Measurements from ENCODE around the gene AP1AR. TPM values are rescaled to one million over a fixed set of nuclear protein-coding genes. Genes with fewer than 3 reads are reported as not detected.
A peak's percentile ranks its signal among the peaks of the same experiment; 100 is the strongest.

AP1AR gene
- total RNA-seq, 1 donor from 2014 or later, result 17.4 TPM

DNA sequence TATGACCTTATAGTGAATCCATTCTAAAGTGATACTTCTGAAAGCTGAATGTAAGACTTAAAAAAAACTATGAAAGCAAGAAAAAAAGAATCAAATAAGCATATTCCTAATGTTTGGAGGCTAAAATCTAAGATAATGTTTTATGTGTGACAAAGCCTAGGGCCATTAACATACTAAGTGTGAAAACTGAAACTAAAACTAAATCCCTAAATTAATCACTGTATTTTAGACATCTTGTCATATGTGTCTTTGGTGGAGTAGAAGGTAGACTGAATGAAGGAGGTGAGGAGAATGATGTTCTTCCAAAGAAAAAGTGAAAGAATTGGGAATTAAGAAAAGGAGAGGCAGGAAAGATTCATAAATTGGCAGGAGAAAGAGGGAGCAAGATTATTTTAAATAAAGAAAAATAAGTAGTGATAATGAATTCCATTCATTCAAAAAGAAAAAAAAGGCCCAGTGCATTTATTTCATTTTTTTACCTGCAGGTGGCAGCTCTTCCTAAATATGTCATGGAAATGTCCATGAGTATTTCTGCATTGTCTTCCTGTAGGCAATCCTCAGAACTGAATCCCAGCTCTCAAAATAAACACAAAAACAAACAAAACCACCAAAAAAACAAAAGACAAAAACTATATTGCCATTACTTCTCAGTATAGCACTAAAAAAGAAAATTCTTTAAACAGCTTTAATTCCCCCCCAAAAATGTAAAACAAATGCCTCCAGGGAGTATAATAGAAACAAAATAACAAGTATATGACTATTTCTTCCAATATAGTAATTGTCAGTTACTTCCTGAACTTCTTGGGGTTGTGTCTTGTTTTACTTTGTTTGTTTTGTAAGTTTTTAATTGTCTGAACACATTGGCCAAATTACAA lies 17.0 kb upstream of the AP1AR start:
- intact Hi-C loops (cut with DNase I), result no loop called here
- no peak for ATAC-seq
- DNase-seq (ENCODE audit: low spot score), result no peak

DNA sequence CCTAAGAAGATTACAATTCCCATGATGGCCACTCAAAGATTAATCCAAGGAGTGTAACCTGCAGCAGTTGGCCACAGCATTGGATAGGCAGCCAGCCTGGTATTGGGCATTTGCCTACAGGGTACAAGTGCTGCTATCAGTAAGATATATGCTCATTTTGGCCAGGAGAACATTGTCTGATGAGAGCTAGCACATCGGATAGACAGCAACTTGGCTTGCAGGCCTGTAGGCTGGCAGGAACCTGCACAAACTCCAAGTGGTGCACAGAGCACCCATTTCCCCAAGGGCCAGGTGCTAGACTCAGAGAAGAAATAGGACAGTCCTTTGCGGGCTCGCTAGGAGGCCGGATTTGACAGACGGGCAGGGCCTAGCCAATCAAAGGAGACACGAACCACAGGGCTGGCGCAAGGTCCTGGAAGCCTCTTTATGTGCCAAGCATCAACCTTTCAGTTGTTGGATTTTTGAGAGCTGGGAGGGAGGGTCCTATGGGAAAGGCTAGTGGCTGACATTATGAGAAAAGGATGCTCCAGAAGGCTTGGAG lies 11.7 kb upstream of the AP1AR start:
- DNase-seq (ENCODE audit: low spot score), result no peak
- intact Hi-C loops (cut with DNase I), result no loop called here
- ATAC-seq, result no peak

DNA sequence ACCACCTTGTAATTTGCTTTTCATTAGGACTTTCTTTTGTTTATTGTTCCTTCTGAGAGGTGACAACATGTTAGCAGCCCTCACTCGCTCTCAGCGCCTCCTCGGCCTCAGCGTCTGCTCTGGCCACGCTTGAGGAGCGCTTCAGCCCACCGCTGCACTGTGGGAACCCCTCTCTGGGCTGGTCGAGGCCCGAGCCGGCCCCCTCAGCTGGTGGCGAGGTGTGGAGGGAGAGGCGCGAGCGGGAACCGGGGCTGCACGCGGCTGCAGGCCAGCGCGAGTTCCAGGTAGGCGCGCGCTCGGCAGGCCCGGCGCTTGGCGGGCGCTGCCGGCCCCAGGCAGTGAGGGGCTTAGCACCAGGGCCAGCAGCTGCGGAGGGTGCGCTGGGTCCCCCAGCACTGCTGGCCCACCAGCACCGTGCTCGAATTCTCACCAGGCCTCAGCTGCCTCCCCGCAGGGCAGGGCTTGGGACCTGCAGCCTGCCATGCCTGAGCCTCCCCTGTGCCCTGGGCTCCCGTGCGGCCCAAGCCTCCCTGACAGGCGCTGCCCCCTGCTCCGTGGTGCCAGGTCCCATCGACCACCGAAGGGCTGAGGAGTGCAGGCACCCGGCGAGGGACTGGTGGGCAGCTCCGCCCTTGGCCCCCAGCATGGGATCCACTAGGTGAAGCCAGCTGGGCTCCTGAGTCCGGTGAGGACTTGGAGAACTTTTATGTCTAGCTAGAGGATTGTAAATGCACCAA lies 9.2 kb upstream of the AP1AR start:
- ATAC-seq (no peak), DNase-seq (ENCODE audit: low spot score) (no peak)
- intact Hi-C loops (cut with DNase I), result no loop called here

DNA sequence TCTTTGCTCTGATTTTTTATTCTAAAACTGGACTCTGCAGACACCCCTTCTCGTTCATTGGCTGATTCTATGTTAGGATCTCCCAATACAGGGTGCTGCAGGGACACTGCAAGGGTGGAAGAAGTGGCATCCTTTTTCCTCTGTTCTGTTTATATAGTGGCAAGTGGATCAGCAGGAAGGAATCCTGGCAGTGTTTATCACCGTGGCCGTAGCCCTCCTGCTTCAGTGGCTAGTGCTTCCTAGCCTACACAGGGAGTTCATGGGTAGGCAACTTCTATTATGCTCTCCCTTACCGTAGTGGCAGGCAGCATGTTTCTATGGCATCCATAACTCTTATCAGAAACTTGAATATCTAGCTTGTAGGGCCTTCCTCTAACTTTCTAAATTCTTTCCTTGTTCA lies 6.4 kb upstream of the AP1AR start:
- intact Hi-C loops (cut with DNase I), result no loop called here
- DNase-seq (ENCODE audit: low spot score) (no peak), ATAC-seq (no peak)

DNA sequence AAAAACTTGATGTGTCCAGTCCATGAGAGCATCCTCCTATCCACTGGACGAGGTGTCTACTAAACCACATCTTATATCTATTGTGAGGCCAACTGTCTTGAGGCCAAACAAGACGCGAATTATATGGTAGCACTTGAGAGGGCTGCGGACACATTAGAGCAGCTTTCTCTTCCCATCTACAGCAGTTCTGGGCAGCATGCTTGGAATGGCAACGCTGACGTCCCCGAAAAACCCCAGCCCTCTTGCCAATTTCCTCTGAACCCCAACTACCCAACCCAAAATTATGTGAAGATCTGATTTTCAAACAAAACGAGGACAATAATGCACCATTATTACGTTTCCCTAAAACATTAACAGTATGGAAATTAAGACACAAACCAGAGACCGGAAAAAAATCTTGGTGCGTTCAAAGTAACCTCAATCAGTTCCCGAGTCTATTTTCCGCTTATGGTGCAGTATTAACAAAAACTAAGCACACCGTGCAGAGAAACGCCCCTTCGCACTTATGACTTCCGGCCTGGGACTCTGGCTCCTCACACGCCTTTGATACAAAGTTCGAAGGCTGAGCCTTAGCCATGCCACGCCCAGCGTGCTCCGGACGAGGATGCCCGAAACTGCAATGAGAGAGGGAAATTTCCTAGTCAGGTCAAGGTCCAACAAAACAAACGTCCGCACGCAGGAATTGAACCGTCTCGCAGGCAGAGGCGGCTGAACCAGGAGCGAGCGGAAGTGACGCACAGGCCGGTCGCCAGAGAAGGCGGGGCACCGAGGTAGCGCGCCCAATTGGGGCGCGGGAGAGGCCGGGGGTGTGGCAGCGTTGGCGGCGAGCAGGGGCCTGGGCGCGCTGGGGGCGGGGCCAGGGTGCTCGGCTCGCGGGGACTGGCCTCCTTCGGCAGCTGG lies 458 bp upstream of the AP1AR start:
- intact Hi-C loops (cut with DNase I), result loop anchor here (10.0 kb wide), 1 partner anchor 126 kb away; no protein-coding TSS in a partner anchor
- DNase-seq (ENCODE audit: low spot score) (peak; percentile 99), ATAC-seq (peak; percentile 99)

DNA sequence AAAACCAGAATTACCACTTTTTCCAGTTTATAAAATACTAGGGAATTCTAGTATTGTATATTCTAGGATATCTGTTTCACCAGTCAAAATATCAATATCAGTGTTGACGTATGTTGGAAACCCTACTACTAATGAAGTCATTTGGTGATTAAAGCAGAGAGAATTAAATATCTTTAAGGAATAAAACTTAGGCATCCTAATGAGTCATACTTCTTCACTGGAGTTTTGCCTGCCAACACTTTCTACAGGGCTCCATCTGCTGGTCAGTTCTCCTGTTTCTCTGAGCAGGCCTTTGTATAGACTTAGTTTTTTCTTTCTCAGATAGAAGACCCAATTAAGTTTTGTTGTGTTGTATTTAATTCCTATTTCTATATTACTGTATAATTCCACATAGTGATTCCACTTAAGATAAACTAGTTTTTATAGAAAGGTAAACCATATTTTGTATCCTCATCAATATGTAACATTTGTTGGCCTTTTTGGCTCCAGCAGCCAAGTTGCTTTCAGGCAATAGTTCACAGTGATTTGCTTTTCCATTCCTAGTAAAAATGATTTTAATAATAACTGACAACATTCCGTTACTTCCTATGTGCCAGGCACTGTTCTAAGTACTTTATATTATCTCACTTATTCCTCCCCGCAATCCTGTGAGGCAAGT lies 3.5 kb downstream of the AP1AR start:
- intact Hi-C loops (cut with DNase I), result loop anchor here (10.0 kb wide), 1 partner anchor 130 kb away; no protein-coding TSS in a partner anchor
- ATAC-seq (no peak), DNase-seq (ENCODE audit: low spot score) (peak; percentile 70)

DNA sequence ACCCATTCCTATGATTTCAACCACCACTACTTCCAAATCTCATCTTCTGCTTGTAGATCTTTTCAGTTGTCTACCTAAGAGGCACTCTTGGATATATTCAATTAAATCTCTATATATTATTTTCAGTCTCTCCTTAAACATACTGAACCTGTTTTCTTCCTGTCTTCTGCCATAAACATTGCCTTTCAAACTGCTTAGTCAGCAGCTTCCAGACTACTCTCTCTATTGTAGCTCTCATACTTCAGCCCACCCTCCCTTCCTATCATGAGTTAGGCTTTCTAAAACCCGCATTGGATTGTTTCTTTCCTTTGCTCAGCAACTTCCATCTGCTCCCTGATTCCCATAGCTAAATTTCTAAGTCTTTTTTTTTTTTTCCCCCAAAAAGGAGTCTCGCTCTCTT lies 4.5 kb downstream of the AP1AR start:
- ATAC-seq, result no peak
- DNase-seq (ENCODE audit: low spot score), result no peak
- intact Hi-C loops (cut with DNase I), result loop anchor here (10.0 kb wide), 1 partner anchor 131 kb away; no protein-coding TSS in a partner anchor

DNA sequence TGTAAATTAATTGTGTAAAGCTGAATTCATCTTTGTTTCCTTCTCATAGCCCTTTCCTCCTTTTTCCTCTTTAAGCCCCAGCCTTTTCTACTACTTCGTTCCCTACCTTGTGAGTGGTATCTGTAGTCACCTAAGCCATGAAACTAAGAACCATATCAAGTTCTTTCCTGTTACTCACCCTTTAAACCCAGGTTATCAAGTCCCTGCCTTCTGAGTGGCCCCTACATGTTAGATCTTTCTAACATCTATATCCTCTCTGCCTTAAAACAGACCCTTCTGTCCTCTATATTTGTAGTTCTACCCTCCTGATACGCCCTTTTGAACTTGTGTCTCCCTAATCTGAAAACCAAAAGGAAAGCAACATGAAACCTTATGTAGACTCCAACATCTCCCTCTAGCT lies 7.2 kb downstream of the AP1AR start:
- intact Hi-C loops (cut with DNase I), result loop anchor here (10.0 kb wide), 1 partner anchor 134 kb away; no protein-coding TSS in a partner anchor
- no peak for ATAC-seq

DNA sequence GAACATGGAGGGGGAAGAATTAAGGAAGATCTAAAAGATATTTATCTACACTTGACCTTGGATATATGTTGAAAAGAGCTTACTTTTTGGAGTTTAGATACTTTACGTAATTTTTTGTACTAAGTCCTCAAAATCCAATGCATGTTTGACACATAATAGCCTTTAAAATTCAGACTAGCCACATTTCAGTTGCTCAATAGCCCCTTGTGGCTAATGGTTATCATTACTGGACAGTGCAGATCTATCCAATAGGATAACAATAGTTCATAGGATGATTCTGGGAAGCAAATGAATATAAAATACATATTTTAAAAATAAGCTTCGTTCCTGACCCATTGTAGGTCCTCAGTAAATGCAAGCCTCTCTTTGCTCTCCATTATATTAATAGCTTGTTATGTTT lies 13.8 kb downstream of the AP1AR start:
- DNase-seq (ENCODE audit: low spot score) (no peak), ATAC-seq (no peak)
- intact Hi-C loops (cut with DNase I), result no loop called here

More for the DNA sequence above, 7.2 kb downstream of the AP1AR start:
- DNase-seq (ENCODE audit: low spot score), result no peak

DNA sequence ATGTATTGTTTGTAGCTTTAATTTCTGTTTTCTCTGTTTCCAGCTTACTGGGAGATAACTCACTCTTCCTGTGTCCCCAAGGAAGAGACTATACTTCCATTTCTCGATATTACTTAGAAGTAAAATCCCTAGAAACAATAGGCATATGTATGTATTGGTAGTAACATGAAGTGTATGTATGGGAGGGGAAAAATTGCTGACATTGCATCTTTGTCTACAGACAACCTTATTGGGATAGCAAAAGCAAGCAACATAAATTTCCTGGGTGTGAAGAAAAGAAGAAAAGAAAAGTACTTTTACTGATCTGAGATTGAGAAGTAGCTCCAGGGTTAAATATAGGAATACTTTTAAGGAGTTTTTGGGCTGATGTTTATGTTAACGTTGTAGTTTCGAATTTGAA lies 15.4 kb downstream of the AP1AR start:
- ATAC-seq, result no peak
- DNase-seq (ENCODE audit: low spot score), result no peak
- intact Hi-C loops (cut with DNase I), result no loop called here

DNA sequence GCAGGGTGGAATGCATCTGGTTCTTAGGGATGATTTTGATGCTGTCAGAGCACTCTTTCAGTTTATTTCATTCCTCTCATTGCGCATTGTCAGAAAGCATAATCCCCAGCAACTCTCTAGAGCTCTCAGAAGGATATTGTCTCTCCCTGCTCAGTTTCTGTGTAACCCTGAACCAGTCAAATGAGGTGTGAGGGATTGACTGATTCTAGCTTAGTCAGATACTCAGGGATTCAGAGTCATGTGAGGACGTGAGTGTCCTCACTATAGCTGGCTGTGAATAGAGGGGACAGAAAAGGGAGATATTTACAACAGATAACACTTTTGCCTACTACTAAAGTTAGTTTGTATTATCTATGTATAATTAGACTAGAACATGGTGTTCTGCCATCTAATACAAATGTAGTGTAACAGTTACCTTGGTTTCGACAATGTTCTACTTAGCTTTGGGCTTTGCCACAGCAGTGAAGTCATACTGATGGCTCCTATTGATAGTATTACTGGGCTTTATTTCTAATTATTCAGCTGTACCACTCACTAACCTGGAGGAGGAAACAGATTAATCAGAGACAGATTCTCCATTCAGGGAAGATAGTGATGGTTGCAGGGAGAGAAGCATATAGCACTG lies 19.5 kb downstream of the AP1AR start:
- intact Hi-C loops (cut with DNase I), result no loop called here
- DNase-seq (ENCODE audit: low spot score), result no peak
- no peak for ATAC-seq

DNA sequence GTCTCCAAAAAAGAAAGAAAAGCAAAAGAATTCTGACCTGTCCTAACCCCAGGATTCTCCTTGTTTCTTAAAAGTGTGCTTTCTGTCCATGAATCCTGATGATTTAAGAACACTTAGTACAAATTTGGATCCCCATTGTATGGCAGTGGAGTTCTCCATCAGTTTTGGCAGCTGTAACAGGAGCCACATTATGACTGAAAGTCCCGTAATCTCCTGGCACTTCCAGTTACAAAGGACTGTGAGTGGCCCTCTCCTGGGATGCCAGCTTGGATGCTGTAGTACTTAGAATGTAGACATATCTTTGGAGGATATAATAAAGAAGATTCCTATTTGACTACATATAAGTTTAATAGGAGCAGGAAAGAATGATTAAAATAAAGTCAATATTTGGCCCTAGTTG lies 20.6 kb downstream of the AP1AR start:
- intact Hi-C loops (cut with DNase I), result no loop called here
- ATAC-seq, result no peak
- no peak for DNase-seq (ENCODE audit: low spot score)

DNA sequence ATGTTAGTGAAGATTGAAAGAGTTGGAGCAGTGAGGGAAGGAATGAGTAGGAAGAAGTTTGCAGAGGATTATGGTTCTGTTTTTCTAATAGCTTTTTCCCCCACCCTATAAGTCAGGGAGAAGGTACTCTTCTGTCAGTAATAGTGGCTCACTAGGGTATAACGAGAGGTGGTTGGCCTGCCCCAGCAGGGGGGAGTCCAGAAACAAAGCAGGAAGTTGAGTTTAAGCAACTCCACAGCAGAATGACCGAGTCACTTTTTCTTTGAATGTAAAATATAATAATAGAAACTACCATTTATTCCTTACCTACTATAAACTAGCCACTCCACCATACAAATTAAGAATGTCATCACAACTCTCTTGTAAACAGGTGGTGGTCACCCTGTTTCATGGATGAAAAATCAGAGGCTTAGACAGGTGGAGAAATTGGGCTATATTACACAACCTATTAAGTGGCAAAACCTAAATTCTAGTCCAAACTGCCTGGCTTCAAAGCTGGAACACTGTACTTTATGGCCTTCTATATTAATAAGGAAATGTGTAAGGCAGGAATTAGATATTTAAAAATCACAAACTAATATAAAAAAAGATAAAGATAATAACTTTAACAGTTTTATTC lies 21.9 kb downstream of the AP1AR start:
- DNase-seq (ENCODE audit: low spot score), result no peak
- ATAC-seq, result no peak
- intact Hi-C loops (cut with DNase I), result no loop called here

DNA sequence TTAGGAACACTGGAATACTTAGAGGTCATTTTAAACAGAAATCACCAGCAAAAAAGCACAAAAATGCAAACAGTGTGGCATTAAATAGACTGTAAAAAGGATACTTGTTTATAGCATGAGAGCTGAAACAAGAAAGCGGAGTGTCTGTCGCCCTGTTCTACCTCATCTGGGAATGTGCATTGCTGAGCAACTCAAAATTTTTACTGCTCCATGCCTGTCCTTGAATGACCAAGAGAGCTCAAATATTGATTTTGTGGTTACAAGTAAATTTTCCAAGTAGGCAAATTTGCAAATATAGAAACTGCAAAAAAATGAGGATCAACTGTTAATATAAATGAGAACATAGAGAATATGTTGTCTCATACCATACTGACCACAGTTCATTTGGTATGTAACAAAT lies 25.5 kb downstream of the AP1AR start:
- DNase-seq (ENCODE audit: low spot score), result no peak
- intact Hi-C loops (cut with DNase I), result no loop called here
- ATAC-seq, result no peak

DNA sequence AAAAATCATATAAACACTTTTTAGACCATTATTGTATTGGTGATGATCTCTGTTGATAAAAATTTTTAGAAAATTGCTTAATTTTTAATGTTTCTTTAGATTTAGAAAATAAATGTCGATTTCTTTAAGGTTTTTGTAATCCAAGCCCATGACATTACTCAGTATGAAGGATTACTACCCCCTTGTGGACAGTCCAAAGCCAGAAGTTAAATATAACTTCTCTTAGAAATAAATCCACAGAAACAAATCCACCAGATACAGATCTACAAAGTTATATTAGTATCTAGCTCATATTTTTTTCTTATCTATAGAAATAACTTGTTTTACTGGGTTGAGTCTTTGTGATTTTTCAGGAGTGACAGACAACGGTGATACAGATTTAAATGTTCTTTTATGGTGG lies 35.2 kb downstream of the AP1AR start:
- DNase-seq (ENCODE audit: low spot score) (no peak), ATAC-seq (no peak)
- intact Hi-C loops (cut with DNase I), result no loop called here

DNA sequence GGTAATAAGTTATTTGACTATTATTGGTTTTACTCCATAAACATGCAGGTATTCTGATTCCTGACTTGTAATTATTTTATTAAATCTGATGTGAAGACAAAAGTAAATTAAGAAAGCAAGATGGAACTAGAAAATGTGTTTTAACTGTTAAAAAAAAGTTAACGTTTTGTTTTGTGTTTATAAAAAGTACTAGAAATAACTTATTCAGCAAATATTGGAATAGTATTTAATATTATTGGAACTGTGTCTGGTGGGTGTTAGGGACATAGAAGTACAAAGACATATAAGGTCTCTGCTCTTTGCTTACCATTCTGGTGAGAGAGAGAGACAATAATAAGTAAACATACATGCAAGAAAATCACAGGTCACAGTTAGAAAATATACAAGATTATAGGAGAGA lies 38.5 kb downstream of the AP1AR start:
- DNase-seq (ENCODE audit: low spot score) (no peak), ATAC-seq (no peak)
- intact Hi-C loops (cut with DNase I), result no loop called here

DNA sequence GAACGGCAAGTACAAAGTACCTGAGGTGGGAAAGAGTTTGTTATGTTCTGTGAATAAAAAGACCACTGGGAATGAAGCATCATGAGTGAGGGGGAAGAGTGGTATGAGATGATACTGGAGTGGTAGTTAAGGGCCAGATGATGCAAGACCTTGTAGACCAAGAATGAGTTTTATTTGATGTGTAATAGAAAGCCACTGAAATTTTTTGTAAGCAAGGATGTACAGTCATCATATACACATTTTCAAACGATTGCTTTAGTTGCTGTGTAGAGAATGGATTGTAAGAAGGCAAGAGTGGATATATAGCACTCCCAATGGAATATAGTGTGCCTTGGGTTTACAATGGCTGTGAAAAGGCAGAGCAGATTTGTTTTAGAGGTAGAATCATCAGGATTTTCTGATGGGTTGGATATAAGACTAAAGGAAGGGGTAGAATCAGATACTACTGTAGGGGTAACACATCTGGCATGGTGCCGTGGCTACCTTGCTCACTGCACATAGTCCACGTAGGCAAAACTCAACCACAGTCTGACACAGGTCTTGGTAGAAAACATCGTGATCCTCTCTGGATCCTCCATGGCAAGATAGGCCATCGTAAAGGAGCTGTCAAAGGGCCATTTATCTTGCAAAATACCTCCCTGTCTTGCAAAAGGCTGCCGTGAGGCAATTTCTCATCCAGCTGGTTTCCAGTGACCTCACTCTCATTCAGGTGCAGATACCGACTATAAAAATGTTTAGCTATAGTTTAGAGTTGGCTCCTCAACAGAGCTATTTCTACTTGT lies 39.2 kb downstream of the AP1AR start:
- no peak for DNase-seq (ENCODE audit: low spot score)
- intact Hi-C loops (cut with DNase I), result no loop called here
- no peak for ATAC-seq

Data from sciatic nerve (tissue), 2 donors.